Measurements from ENCODE around the gene MDM2.

DNA sequence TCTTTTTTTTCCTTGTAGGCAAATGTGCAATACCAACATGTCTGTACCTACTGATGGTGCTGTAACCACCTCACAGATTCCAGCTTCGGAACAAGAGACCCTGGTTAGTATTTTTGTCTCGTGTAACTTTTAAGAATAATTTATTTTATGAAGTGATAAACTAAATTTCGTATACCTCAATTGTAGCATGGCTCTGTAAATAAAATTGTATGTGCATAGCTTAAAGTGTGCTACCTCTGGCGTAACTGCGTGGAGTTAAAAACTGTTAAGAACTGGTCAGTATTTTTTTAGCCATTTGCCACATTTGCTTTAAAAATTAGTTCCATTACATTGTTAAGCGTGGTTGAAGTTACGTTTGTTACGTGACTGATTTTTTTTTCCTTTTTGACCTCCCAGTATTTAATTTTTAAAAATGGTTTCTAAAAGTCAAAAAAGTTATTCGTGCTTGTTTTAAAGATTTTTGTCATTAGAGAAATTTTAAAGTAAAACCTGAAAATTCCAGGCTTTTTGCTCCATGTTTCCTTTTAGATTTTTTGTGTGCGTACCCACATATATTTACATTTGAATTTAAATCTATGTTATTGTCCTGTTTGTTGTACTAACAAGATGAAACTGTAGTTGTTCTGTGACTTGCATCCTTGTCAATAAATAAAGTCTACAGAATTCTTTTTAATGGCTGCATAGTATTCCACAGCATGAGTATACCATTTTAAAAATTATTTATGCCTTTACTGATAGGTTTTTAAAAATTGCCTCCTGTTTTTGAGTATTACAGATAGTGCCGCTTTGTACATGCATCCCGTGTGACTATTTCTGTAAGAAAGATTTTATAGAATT lies 1.4 kb downstream of the MDM2 start:
- TF ChIP-seq NFIC (IDR thresholded peaks at IDR 0.05) (no peak), MED1 (CRISPR knock-in tag; IDR thresholded peaks at IDR 0.05; ENCODE audit: borderline replicate concordance) (no peak), SMAD4 (CRISPR knock-in tag; conservative IDR thresholded peaks at IDR 0.05) (no peak), PHF8 (IDR thresholded peaks at IDR 0.05; ENCODE audit: borderline replicate concordance, low read length) (no peak), GABPA (tag; conservative IDR thresholded peaks at IDR 0.05; ENCODE audit: low read depth) (no peak)
- TF ChIP-seq, protein P1, sequence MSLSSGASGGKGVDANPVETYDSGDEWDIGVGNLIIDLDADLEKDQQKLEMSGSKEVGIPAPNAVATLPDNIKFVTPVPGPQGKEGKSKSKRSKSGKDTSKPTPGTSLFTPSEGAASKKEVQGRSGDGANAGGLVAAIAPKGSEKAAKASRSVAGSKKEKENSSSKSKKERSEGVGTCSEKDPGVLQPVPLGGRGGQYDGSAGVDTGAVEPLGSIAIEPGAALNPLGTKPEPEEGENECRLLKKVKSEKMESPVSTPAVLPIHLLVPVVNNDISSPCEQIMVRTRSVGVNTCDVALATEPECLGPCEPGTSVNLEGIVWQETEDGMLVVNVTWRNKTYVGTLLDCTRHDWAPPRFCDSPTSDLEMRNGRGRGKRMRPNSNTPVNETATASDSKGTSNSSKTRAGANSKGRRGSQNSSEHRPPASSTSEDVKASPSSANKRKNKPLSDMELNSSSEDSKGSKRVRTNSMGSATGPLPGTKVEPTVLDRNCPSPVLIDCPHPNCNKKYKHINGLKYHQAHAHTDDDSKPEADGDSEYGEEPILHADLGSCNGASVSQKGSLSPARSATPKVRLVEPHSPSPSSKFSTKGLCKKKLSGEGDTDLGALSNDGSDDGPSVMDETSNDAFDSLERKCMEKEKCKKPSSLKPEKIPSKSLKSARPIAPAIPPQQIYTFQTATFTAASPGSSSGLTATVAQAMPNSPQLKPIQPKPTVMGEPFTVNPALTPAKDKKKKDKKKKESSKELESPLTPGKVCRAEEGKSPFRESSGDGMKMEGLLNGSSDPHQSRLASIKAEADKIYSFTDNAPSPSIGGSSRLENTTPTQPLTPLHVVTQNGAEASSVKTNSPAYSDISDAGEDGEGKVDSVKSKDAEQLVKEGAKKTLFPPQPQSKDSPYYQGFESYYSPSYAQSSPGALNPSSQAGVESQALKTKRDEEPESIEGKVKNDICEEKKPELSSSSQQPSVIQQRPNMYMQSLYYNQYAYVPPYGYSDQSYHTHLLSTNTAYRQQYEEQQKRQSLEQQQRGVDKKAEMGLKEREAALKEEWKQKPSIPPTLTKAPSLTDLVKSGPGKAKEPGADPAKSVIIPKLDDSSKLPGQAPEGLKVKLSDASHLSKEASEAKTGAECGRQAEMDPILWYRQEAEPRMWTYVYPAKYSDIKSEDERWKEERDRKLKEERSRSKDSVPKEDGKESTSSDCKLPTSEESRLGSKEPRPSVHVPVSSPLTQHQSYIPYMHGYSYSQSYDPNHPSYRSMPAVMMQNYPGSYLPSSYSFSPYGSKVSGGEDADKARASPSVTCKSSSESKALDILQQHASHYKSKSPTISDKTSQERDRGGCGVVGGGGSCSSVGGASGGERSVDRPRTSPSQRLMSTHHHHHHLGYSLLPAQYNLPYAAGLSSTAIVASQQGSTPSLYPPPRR (CRISPR knock-in tag; IDR thresholded peaks at IDR 0.05; ENCODE audit: borderline replicate concordance), result no peak

Measured in K562 (cell line).